ENCODE measurements around the gene RND3. TPM values are rescaled to one million over a fixed set of nuclear protein-coding genes. Genes with fewer than 3 reads are reported as not detected.

RND3 gene
- not detected in 2 replicates for total RNA-seq

DNA sequence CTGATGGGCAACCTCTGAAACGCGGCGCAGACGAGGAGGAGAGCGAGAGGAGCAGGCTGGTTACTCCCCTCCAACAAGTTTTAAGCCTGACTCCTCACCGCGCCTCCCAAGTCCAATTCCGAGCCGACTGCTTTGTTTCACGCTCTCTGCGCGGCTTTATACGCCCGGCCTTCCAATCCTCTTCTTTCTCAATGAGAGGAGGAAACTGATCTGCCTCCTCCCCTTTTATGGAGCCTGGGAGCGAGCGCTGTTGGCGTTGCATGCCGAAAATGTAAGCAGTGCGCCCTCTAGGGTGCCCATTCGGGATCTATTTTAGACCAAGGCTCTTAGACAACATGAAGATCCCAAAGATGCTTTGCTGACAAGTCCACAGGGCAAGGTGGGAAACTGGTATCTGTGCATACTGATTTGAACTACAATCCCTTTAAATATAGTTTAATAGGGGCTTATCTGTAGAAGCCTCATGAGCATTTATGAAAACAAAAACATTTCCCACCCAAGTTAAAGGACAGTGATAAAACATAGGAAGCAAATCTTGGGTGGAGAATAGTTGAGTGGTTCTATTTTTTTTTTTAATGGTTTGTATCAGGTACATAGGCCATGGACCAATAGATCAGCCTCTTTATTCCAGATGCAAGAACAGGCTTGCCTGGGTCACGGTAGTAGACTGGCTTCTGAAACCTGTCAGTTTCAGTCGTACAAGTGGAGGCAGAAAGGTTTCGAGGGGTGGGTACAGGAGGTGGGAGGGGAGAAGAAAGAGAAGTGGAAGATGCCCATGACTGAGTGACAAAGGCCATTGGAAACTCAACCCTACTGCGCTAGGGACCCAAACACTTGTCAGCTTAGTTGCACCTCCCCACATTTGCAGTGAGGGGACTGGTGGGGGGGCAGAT, at the start of gene RND3:
Gene RND3 (minus strand): TSS at position 131 of the 893 bp plus-strand sequence. CDS start 250 bp downstream, outside the sequence.
- intact Hi-C loops (cut with micrococcal nuclease): loop anchor here (2.0 kb wide), 1 partner anchor 891 kb away; no protein-coding TSS in a partner anchor
- Mint-ChIP-seq H3K9me3 (no peaks in the 10 kb centered on the region), H3K27ac (no peak within 1 kb of the TSS), H3K36me3 (ENCODE audit: low read depth) (no peaks in the 10 kb centered on the region), H3K27me3 (peaks cover 53% of the 10 kb centered on the region), H3K4me3 (no peak within 1 kb of the TSS), H3K4me1 (peaks cover 10% of the 10 kb centered on the region)
- TF ChIP-seq, protein P1, sequence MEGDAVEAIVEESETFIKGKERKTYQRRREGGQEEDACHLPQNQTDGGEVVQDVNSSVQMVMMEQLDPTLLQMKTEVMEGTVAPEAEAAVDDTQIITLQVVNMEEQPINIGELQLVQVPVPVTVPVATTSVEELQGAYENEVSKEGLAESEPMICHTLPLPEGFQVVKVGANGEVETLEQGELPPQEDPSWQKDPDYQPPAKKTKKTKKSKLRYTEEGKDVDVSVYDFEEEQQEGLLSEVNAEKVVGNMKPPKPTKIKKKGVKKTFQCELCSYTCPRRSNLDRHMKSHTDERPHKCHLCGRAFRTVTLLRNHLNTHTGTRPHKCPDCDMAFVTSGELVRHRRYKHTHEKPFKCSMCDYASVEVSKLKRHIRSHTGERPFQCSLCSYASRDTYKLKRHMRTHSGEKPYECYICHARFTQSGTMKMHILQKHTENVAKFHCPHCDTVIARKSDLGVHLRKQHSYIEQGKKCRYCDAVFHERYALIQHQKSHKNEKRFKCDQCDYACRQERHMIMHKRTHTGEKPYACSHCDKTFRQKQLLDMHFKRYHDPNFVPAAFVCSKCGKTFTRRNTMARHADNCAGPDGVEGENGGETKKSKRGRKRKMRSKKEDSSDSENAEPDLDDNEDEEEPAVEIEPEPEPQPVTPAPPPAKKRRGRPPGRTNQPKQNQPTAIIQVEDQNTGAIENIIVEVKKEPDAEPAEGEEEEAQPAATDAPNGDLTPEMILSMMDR (IDR thresholded peaks at IDR 0.05): no peak
- POLR2A ChIA-PET: no interaction called here
- DNase-seq: no peak
- CTCF ChIA-PET: no interaction called here
- no peak for ATAC-seq (ENCODE audit: low read depth)

DNA sequence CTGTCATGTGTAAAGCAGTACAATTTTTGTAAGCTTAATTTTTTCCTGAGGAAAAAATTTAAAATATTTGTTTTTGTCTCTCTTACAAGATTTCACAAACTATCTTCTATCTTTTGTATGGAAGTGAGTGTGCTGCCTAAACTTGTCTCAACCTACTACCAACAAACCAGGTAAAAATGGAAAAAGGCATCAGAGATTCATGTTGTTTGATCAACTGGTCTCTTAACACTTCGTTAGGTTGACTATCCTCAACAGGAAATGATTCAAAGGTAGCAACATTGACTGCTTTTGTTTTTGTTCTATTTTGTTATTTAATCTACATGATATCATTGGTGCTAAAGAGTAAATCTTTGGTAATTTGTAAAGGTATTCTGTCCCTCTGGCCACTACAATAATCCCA, 47.7 kb upstream of the RND3 start:
- H3K27me3 Mint-ChIP-seq: no peaks in the 10 kb centered on the region
- intact Hi-C loops (cut with micrococcal nuclease): no loop called here
- ChIA-PET CTCF (no interaction called here), POLR2A (no interaction called here)
- no peaks in the 10 kb centered on the region for H3K36me3 Mint-ChIP-seq (ENCODE audit: low read depth)
- no peak overlapping the region for H3K27ac Mint-ChIP-seq
- no peak overlapping the region for H3K4me3 Mint-ChIP-seq
- TF ChIP-seq, protein P1 (IDR thresholded peaks at IDR 0.05): no peak
- ATAC-seq (ENCODE audit: low read depth): no peak
- no peak for DNase-seq
- no peaks in the 10 kb centered on the region for H3K4me1 Mint-ChIP-seq
- peaks cover 9% of the 10 kb centered on the region for H3K9me3 Mint-ChIP-seq

GRCh38 chr2:150532879-150533278, 45.4 kb upstream of the RND3 start:
- TF ChIP-seq, protein P1 (IDR thresholded peaks at IDR 0.05): no peak
- DNase-seq: no peak
- no peaks in the 10 kb centered on the region for H3K27me3 Mint-ChIP-seq
- no peak overlapping the region for H3K27ac Mint-ChIP-seq
- no peaks in the 10 kb centered on the region for H3K36me3 Mint-ChIP-seq (ENCODE audit: low read depth)
- peaks cover 7% of the 10 kb centered on the region for H3K9me3 Mint-ChIP-seq
- POLR2A ChIA-PET: no interaction called here
- CTCF ChIA-PET: no interaction called here
- intact Hi-C loops (cut with micrococcal nuclease): no loop called here
- no peak overlapping the region for H3K4me3 Mint-ChIP-seq
- H3K4me1 Mint-ChIP-seq: no peaks in the 10 kb centered on the region
- ATAC-seq (ENCODE audit: low read depth): no peak

DNA sequence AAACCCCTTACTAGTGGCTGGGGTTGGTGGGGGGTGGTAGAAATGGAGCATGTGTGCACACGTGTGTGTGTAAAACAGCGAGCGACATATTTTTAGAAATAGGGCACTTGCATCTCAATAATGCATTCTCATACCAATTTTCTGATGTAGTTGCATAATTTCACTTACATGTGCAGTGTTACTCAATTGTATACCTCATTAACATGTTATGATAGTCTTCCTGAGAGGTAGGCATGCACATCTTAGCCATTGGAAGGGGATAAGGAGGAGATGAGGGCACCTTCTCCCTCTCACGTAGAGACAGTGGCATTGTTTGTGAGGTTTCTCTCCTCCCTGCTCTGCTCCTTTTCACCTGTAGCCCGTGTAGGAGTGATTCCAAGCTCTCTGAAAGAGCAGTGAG, 44.6 kb upstream of the RND3 start:
- peaks cover 7% of the 10 kb centered on the region for H3K9me3 Mint-ChIP-seq
- DNase-seq (no peak), ATAC-seq (ENCODE audit: low read depth) (no peak)
- intact Hi-C loops (cut with micrococcal nuclease): no loop called here
- H3K4me1 Mint-ChIP-seq: no peaks in the 10 kb centered on the region
- no peak overlapping the region for H3K4me3 Mint-ChIP-seq
- POLR2A ChIA-PET: no interaction called here
- TF ChIP-seq, protein P1 (IDR thresholded peaks at IDR 0.05): no peak
- CTCF ChIA-PET: no interaction called here
- no peaks in the 10 kb centered on the region for H3K27me3 Mint-ChIP-seq
- no peak overlapping the region for H3K27ac Mint-ChIP-seq
- H3K36me3 Mint-ChIP-seq (ENCODE audit: low read depth): no peaks in the 10 kb centered on the region

- Mint-ChIP-seq H3K27me3 (no peaks in the 10 kb centered on the region), H3K36me3 (ENCODE audit: low read depth) (no peaks in the 10 kb centered on the region), H3K27ac (no peak overlapping the region), H3K4me1 (no peaks in the 10 kb centered on the region), H3K4me3 (no peak overlapping the region), H3K9me3 (peaks cover 5% of the 10 kb centered on the region)
- ChIA-PET POLR2A (no interaction called here), CTCF (no interaction called here)
- TF ChIP-seq, protein P1 (IDR thresholded peaks at IDR 0.05): no peak
- intact Hi-C loops (cut with micrococcal nuclease): no loop called here
- no peak for DNase-seq
- ATAC-seq (ENCODE audit: low read depth): no peak
Measured at GRCh38 chr2:150531591-150531990, 44.1 kb upstream of the RND3 start.
